PC-9 (cell line): ENCODE data around the gene USH2A. TPM values are rescaled to one million over a fixed set of nuclear protein-coding genes. Genes with fewer than 3 reads are reported as not detected.

Experiments used
- BruUV-seq: library from RNA; stranded (reverse); fragments of 400-500 nt; replicated peaks from 2 replicates; lab custom pipeline; 2021; lab: Mats Ljungman, UMichigan
- CTCF ChIA-PET: fragments of 300-600 bp; sonication (Branson Sonifier 250); formaldehyde crosslinking; loops from one replicate; lab custom pipeline; 2022; ENCODE audit warnings: antibody characterized with exemption; lab: Charles Lee
- POLR2A ChIA-PET: fragments of 300-600 bp; sonication (Branson Sonifier 250); formaldehyde crosslinking; loops from one replicate; lab custom pipeline; 2022; ENCODE audit warnings: antibody characterized with exemption; ENCODE audit not compliant: unreplicated experiment; lab: Charles Lee
- DNase-seq, 2 experiments: peaks; one replicate each; pipeline versions ENCODE4 v3.0.0 to v3.0.0-alpha.2; 2015 to 2022; ENCODE audit warnings: mixed read lengths in 1 of 2
- H2AFZ ChIP-seq: fragments of 200-600 bp; sonication (generic); 2 replicates; pipeline ENCODE4 v1.8.1; 2017; ENCODE audit warnings: antibody characterized with exemption
- H3F3A ChIP-seq: fragments of 200-600 bp; sonication (generic); 2 replicates; pipeline ENCODE4 v1.8.1; 2017; ENCODE audit warnings: antibody characterized with exemption, mild to moderate bottlenecking, low read depth; ENCODE audit not compliant: insufficient read depth
- H3K27ac ChIP-seq: fragments of 200-600 bp; sonication (generic); 2 replicates; pipeline ENCODE4 v1.6.1; 2016; ENCODE audit warnings: mixed run types
- H3K27me3 ChIP-seq: fragments of 200-600 bp; sonication (generic); 2 replicates; pipeline ENCODE4 v1.6.1; 2016; ENCODE audit warnings: low read depth, mixed run types; ENCODE audit not compliant: insufficient read depth
- H3K36me3 ChIP-seq: fragments of 200-600 bp; sonication (generic); 2 replicates; pipeline ENCODE4 v1.6.1; 2016; ENCODE audit warnings: low read depth, mixed run types
- H3K4me1 ChIP-seq: fragments of 200-600 bp; sonication (generic); replicated peaks from 2 replicates; pipeline ENCODE4 v1.6.1; 2016; ENCODE audit warnings: mixed run types; ENCODE audit not compliant: insufficient read depth
- H3K4me2 ChIP-seq: fragments of 200-600 bp; sonication (generic); 2 replicates; pipeline ENCODE4 v1.6.1; 2017; ENCODE audit warnings: mixed run types
- H3K4me3 ChIP-seq: fragments of 200-600 bp; sonication (generic); 2 replicates; pipeline ENCODE4 v1.6.1; 2016; ENCODE audit warnings: mixed run types
- H3K79me2 ChIP-seq: fragments of 200-600 bp; sonication (generic); 2 replicates; pipeline ENCODE4 v1.6.1; 2017; ENCODE audit warnings: low read depth, mixed run types
- H3K9me2 ChIP-seq: fragments of 200-600 bp; sonication (generic); 2 replicates; pipeline ENCODE4 v1.8.1; 2017; ENCODE audit warnings: mild to moderate bottlenecking; ENCODE audit not compliant: insufficient read depth
- H3K9me3 ChIP-seq: fragments of 200-600 bp; sonication (generic); 2 replicates; pipeline ENCODE4 v1.8.1; 2016; ENCODE audit warnings: low read depth; ENCODE audit not compliant: insufficient read depth
- H4K20me1 ChIP-seq: fragments of 200-600 bp; sonication (generic); 2 replicates; pipeline ENCODE4 v1.8.1; 2017; ENCODE audit not compliant: insufficient read depth
- EZH2 ChIP-seq: fragments of 200-600 bp; sonication (generic); IDR thresholded peaks from 2 replicates; pipeline ENCODE4 v1.8.0; 2017; ENCODE audit warnings: antibody characterized with exemption, low read depth
- intact Hi-C: fragments of 100-400 bp; cut with micrococcal nuclease; formaldehyde crosslinking; loops from one replicate; pipeline ENCODE4 v1.10.0; 2022; ENCODE audit not compliant: unreplicated experiment
- total RNA-seq: library from RNA; stranded (reverse); gene quantifications from 2 replicates; pipeline ENCODE4 v1.2.3, GENCODE V29; 2021
- TF ChIP-seq, protein P1 (sequence below): fragments of 200-600 bp; sonication (generic); conservative IDR thresholded peaks from 2 replicates; pipeline ENCODE4 v1.6.1; 2017; ENCODE audit warnings: mixed run types, antibody characterized with exemption, mild to moderate bottlenecking, moderate library complexity

Gene USH2A
- total RNA-seq, 1 experiment from 2014 or later = not detected

GRCh38 chr1:216332462-216332861 lies 90.8 kb downstream of the USH2A start:
- Histone ChIP-seq H3K27me3 (no peaks in the 10 kb centered on the region), H3K4me1 (no peaks in the 10 kb centered on the region), H4K20me1 (no peaks in the 10 kb centered on the region), H3F3A (no peaks in the 10 kb centered on the region), H3K9me2 (no peaks in the 10 kb centered on the region), H3K4me3 (no peak overlapping the region), H2AFZ (no peak overlapping the region), H3K4me2 (no peak overlapping the region), H3K27ac (no peak overlapping the region), H3K36me3 (no peaks in the 10 kb centered on the region), H3K9me3 (no peaks in the 10 kb centered on the region), H3K79me2 (no peaks in the 10 kb centered on the region)
- intact Hi-C loops = no loop called here
- no TSS peak for BruUV-seq
- POLR2A ChIA-PET = no interaction called here
- no peak for TF ChIP-seq EZH2
- TF ChIP-seq, protein P1, sequence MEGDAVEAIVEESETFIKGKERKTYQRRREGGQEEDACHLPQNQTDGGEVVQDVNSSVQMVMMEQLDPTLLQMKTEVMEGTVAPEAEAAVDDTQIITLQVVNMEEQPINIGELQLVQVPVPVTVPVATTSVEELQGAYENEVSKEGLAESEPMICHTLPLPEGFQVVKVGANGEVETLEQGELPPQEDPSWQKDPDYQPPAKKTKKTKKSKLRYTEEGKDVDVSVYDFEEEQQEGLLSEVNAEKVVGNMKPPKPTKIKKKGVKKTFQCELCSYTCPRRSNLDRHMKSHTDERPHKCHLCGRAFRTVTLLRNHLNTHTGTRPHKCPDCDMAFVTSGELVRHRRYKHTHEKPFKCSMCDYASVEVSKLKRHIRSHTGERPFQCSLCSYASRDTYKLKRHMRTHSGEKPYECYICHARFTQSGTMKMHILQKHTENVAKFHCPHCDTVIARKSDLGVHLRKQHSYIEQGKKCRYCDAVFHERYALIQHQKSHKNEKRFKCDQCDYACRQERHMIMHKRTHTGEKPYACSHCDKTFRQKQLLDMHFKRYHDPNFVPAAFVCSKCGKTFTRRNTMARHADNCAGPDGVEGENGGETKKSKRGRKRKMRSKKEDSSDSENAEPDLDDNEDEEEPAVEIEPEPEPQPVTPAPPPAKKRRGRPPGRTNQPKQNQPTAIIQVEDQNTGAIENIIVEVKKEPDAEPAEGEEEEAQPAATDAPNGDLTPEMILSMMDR = no peak
- DNase-seq = no peak
- CTCF ChIA-PET = no interaction called here

DNA sequence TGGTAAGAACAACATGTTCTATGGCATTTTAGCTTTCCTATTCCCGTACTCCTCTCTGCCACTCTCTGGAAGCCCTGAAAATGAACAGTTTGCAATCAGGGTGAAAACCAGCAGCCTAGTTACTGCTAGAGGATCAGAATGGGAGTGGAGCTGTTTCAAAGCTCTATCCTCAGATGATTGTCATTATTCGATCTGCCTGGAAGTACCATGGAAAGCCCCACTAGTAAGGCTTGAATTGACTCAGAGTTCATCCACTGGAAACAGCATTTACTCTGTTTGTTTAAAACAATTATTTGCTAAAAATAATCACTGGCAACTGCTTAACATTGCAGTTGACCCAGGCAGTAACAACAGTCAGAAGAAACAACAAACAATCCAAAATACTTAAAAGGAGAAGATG lies 91.2 kb downstream of the USH2A start:
- H3K79me2 ChIP-seq = no peaks in the 10 kb centered on the region
- H2AFZ ChIP-seq = no peak overlapping the region
- no peaks in the 10 kb centered on the region for H3K4me1 ChIP-seq
- H3K36me3 ChIP-seq = no peaks in the 10 kb centered on the region
- no peak overlapping the region for H3K4me3 ChIP-seq
- no peak for DNase-seq
- no peaks in the 10 kb centered on the region for H3K27me3 ChIP-seq
- no peak overlapping the region for H3K27ac ChIP-seq
- no TSS peak for BruUV-seq
- no peaks in the 10 kb centered on the region for H3K9me2 ChIP-seq
- no peak overlapping the region for H3K4me2 ChIP-seq
- H3F3A ChIP-seq = no peaks in the 10 kb centered on the region
- H3K9me3 ChIP-seq = no peaks in the 10 kb centered on the region
- intact Hi-C loops = no loop called here
- ChIA-PET CTCF (no interaction called here), POLR2A (no interaction called here)
- H4K20me1 ChIP-seq = no peaks in the 10 kb centered on the region
- TF ChIP-seq EZH2 = no peak
- TF ChIP-seq, protein P1 = no peak

GRCh38 chr1:216331211-216331610 lies 92.0 kb downstream of the USH2A start:
- no TSS peak for BruUV-seq
- Histone ChIP-seq H3K4me1 (no peaks in the 10 kb centered on the region), H3K4me2 (no peak overlapping the region), H3K79me2 (no peaks in the 10 kb centered on the region), H3K4me3 (no peak overlapping the region), H2AFZ (no peak overlapping the region), H3K9me3 (no peaks in the 10 kb centered on the region), H3K27ac (no peak overlapping the region), H3K9me2 (no peaks in the 10 kb centered on the region), H4K20me1 (no peaks in the 10 kb centered on the region), H3F3A (no peaks in the 10 kb centered on the region), H3K27me3 (no peaks in the 10 kb centered on the region), H3K36me3 (no peaks in the 10 kb centered on the region)
- DNase-seq = no peak
- intact Hi-C loops = no loop called here
- ChIA-PET POLR2A (no interaction called here), CTCF (no interaction called here)
- no peak for TF ChIP-seq EZH2
- TF ChIP-seq, protein P1 = no peak
